SK-N-SH treated with all-trans-retinoic acid at 6 μM for 48 hours (cell line): ENCODE measurements around the gene OSBPL2.

Experiments
- ATAC-seq: fragments of 200-7000 bp; cut with Tn5 transposase; 3 replicates; pipeline ENCODE4 v1.9.1; 2020; ENCODE audit warnings: mild to moderate bottlenecking, moderate library complexity
- ARNTL ChIP-seq: fragments of 450-650 bp; formaldehyde crosslinking; IDR thresholded peaks from 2 replicates; pipeline ENCODE4 v1.5.0; 2020; ENCODE audit warnings: low read depth, mild to moderate bottlenecking, moderate library complexity, borderline replicate concordance
- BACH2 ChIP-seq: fragments of 250-450 bp; sonication (Bioruptor Pico); IDR thresholded peaks from 2 replicates; pipeline ENCODE4 v1.9.0; 2021; ENCODE audit warnings: mild to moderate bottlenecking, borderline replicate concordance
- CSDC2 ChIP-seq: fragments of 250-450 bp; sonication (Bioruptor Pico); IDR thresholded peaks from 2 replicates; pipeline ENCODE4 v1.5.0; 2020; ENCODE audit warnings: mild to moderate bottlenecking, moderate library complexity
- ESRRG ChIP-seq: fragments of 250-450 bp; sonication (Bioruptor Pico); IDR thresholded peaks from 2 replicates; pipeline ENCODE4 v1.6.1; 2021; ENCODE audit warnings: mild to moderate bottlenecking
- GLIS3 ChIP-seq: fragments of 250-450 bp; sonication (Bioruptor Pico); IDR thresholded peaks from 2 replicates; pipeline ENCODE4 v1.5.0; 2020; ENCODE audit warnings: mild to moderate bottlenecking, moderate library complexity
- ISL1 ChIP-seq: fragments of 250-450 bp; sonication (Bioruptor Pico); IDR thresholded peaks from 2 replicates; pipeline ENCODE4 v2.1.2; 2022; ENCODE audit warnings: mild to moderate bottlenecking, moderate library complexity
- OSR1 ChIP-seq: fragments of 250-450 bp; sonication (Bioruptor Pico); IDR thresholded peaks from 2 replicates; pipeline ENCODE4 v1.8.0; 2022; ENCODE audit warnings: moderate library complexity, mild to moderate bottlenecking, inconsistent platforms
- PPARA ChIP-seq: fragments of 250-450 bp; sonication (Bioruptor Pico); IDR thresholded peaks from 2 replicates; pipeline ENCODE4 v1.5.0; 2020; ENCODE audit warnings: mild to moderate bottlenecking, borderline replicate concordance
- RARB ChIP-seq: fragments of 250-450 bp; sonication (Bioruptor Pico); IDR thresholded peaks from 2 replicates; pipeline ENCODE4 v1.8.0; 2021; ENCODE audit warnings: mild to moderate bottlenecking, moderate library complexity
- SNAI2 ChIP-seq: fragments of 250-450 bp; sonication (Bioruptor Pico); IDR thresholded peaks from 2 replicates; pipeline ENCODE4 v1.5.0; 2020; ENCODE audit warnings: mild to moderate bottlenecking, moderate library complexity
- TOX ChIP-seq: fragments of 250-450 bp; sonication (Bioruptor Pico); IDR thresholded peaks from 2 replicates; pipeline ENCODE4 v1.8.0; 2021; ENCODE audit warnings: mild to moderate bottlenecking, moderate library complexity, borderline replicate concordance
- ZC3H10 ChIP-seq: fragments of 250-450 bp; sonication (Bioruptor Pico); IDR thresholded peaks from 2 replicates; pipeline ENCODE4 v1.5.1; 2021; ENCODE audit warnings: mild to moderate bottlenecking, moderate library complexity
- ZFP3 ChIP-seq: fragments of 250-450 bp; sonication (Bioruptor Pico); IDR thresholded peaks from 2 replicates; pipeline ENCODE4 v1.5.0; 2020; ENCODE audit warnings: mild to moderate bottlenecking, moderate library complexity
- ZFP30 ChIP-seq: fragments of 450-650 bp; formaldehyde crosslinking; IDR thresholded peaks from 2 replicates; pipeline ENCODE4 v1.5.0; 2022; ENCODE audit warnings: mild to moderate bottlenecking, moderate library complexity
- ZNF565 ChIP-seq: fragments of 450-650 bp; formaldehyde crosslinking; conservative IDR thresholded peaks from 2 replicates; pipeline ENCODE4 v1.5.0; 2020; ENCODE audit warnings: low read depth, mild to moderate bottlenecking, moderate library complexity
- ZNF70 ChIP-seq: fragments of 450-650 bp; formaldehyde crosslinking; IDR thresholded peaks from 2 replicates; pipeline ENCODE4 v1.5.0; 2020; ENCODE audit warnings: mild to moderate bottlenecking, moderate library complexity
- ZNF8 ChIP-seq: fragments of 450-650 bp; formaldehyde crosslinking; IDR thresholded peaks from 2 replicates; pipeline ENCODE4 v1.5.0; 2020; ENCODE audit warnings: mild to moderate bottlenecking, moderate library complexity
- TF ChIP-seq, protein P1 (sequence below): fragments of 250-450 bp; sonication (Bioruptor Pico); IDR thresholded peaks from 2 replicates; pipeline ENCODE4 v1.5.1; 2020; ENCODE audit warnings: low read depth, mild to moderate bottlenecking, moderate library complexity
- TF ChIP-seq, protein P2 (sequence below): fragments of 250-450 bp; sonication (Bioruptor Pico); IDR thresholded peaks from 2 replicates; pipeline ENCODE4 v1.8.0; 2020; ENCODE audit warnings: mild to moderate bottlenecking, moderate library complexity, borderline replicate concordance
- TF ChIP-seq, protein P3 (sequence below): fragments of 250-450 bp; sonication (Bioruptor Pico); IDR thresholded peaks from 2 replicates; pipeline ENCODE4 v1.5.1; 2021; ENCODE audit warnings: mild to moderate bottlenecking, moderate library complexity
- TF ChIP-seq, protein P4 (sequence below): fragments of 250-450 bp; sonication (Bioruptor Pico); IDR thresholded peaks from 2 replicates; pipeline ENCODE4 v1.5.0; 2020; ENCODE audit warnings: mild to moderate bottlenecking, moderate library complexity
- TF ChIP-seq, protein P5 (sequence below): fragments of 250-450 bp; sonication (Bioruptor Pico); IDR thresholded peaks from 2 replicates; pipeline ENCODE4 v1.8.0; 2021; ENCODE audit warnings: low read depth, mild to moderate bottlenecking, moderate library complexity, borderline replicate concordance

Gene OSBPL2

DNA sequence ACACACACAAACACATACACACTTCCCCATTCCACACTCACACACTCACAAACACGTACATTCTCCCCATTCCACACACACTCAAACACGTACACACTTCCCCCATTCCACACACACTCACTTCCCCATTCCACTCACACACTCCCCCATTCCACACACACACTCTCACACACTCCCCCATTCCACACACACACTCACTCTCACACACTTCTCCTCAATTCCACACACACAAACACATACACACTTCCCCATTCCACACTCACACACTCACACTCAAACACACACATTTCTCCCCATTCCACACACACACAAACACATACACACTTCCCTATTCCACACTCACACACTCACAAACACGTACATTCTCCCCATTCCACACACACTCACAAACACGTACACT is 8.7 kb upstream of the OSBPL2 start:
- TF ChIP-seq, protein P1, sequence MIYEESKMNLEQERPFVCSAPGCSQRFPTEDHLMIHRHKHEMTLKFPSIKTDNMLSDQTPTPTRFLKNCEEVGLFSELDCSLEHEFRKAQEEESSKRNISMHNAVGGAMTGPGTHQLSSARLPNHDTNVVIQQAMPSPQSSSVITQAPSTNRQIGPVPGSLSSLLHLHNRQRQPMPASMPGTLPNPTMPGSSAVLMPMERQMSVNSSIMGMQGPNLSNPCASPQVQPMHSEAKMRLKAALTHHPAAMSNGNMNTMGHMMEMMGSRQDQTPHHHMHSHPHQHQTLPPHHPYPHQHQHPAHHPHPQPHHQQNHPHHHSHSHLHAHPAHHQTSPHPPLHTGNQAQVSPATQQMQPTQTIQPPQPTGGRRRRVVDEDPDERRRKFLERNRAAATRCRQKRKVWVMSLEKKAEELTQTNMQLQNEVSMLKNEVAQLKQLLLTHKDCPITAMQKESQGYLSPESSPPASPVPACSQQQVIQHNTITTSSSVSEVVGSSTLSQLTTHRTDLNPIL (CRISPR knock-in tag), result no peak
- TF ChIP-seq, protein P2, sequence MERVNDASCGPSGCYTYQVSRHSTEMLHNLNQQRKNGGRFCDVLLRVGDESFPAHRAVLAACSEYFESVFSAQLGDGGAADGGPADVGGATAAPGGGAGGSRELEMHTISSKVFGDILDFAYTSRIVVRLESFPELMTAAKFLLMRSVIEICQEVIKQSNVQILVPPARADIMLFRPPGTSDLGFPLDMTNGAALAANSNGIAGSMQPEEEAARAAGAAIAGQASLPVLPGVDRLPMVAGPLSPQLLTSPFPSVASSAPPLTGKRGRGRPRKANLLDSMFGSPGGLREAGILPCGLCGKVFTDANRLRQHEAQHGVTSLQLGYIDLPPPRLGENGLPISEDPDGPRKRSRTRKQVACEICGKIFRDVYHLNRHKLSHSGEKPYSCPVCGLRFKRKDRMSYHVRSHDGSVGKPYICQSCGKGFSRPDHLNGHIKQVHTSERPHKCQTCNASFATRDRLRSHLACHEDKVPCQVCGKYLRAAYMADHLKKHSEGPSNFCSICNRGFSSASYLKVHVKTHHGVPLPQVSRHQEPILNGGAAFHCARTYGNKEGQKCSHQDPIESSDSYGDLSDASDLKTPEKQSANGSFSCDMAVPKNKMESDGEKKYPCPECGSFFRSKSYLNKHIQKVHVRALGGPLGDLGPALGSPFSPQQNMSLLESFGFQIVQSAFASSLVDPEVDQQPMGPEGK (CRISPR knock-in tag), result no peak
- TF ChIP-seq SNAI2, result no peak
- no peak for TF ChIP-seq BACH2
- TF ChIP-seq, protein P3, sequence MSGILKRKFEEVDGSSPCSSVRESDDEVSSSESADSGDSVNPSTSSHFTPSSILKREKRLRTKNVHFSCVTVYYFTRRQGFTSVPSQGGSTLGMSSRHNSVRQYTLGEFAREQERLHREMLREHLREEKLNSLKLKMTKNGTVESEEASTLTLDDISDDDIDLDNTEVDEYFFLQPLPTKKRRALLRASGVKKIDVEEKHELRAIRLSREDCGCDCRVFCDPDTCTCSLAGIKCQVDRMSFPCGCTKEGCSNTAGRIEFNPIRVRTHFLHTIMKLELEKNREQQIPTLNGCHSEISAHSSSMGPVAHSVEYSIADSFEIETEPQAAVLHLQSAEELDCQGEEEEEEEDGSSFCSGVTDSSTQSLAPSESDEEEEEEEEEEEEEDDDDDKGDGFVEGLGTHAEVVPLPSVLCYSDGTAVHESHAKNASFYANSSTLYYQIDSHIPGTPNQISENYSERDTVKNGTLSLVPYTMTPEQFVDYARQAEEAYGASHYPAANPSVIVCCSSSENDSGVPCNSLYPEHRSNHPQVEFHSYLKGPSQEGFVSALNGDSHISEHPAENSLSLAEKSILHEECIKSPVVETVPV (CRISPR knock-in tag), result no peak
- no peak for ATAC-seq

DNA sequence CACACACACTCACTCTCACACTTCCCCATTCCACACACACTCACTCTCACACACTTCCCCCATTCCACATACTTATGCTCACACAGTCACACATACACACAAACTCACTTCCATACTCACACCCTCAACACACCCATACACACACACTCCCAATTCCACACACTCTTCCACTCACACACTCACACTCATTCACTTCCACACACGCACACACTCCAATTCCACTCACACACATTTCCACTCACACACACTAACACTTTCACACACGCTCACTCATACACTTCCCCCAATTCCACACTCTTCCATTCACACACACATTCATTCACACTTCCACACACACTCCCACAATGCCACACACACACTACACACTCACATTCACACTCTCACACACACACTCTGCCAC is 8.0 kb upstream of the OSBPL2 start:
- no peak for ATAC-seq
- TF ChIP-seq ARNTL (no peak), RARB (CRISPR knock-in tag) (no peak), GLIS3 (no peak), ESRRG (CRISPR knock-in tag) (no peak), CSDC2 (CRISPR knock-in tag) (no peak), BACH2 (no peak), TOX (CRISPR knock-in tag) (no peak), ZNF8 (CRISPR knock-in tag) (no peak), ZFP3 (CRISPR knock-in tag) (no peak), PPARA (CRISPR knock-in tag) (no peak)
- TF ChIP-seq, protein P2 (CRISPR knock-in tag), result no peak

DNA sequence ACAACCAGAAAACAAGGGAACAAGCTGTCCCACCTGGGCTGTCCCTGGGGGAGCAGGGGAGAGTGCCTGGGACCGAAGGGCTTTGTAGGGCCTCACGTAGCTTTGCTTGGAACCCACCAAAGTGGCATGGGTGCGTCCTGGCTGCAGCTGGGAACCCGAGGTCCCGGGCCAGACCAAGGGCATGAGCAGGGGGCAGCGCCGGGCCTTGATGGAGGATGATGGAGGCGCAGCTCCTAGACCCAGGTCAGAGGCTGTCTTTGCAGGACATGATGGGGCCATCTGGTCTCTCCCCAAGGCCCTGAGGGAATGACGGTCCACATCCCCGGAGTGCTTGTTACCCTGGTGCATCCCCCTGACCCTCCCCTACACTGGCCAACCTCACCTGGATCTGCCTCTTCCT is 7.6 kb upstream of the OSBPL2 start:
- TF ChIP-seq ZNF565 (CRISPR knock-in tag), result no peak
- TF ChIP-seq GLIS3, result no peak
- no peak for TF ChIP-seq ZNF70 (CRISPR knock-in tag)
- ATAC-seq, result no peak

DNA sequence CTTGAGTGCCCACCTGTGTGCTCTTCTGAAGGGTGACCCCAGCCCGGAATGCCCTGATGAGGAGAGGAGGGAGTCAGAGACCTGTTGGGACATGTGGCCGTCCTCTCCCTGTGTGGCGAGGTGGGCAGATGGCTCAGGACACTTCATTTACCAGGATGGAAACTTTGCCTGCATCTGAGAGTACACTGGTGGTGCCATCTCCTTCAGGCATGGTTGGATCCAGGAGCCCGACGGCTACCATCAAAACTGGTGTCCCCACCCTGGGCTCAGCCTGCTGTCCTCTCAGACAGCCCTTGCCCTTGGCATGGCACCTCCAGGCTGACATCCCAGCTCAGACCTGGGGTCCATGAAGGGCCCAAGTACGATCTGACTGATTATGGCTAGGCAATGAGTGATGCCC is 7.0 kb upstream of the OSBPL2 start:
- ATAC-seq, result no peak
- TF ChIP-seq PPARA (CRISPR knock-in tag) (no peak), ARNTL (no peak), TOX (CRISPR knock-in tag) (no peak), ZFP3 (CRISPR knock-in tag) (no peak), ZC3H10 (CRISPR knock-in tag) (no peak), ZFP30 (CRISPR knock-in tag) (no peak), OSR1 (CRISPR knock-in tag) (no peak), ZNF565 (CRISPR knock-in tag) (no peak), ISL1 (CRISPR knock-in tag) (no peak), RARB (CRISPR knock-in tag) (no peak), ESRRG (CRISPR knock-in tag) (no peak), CSDC2 (CRISPR knock-in tag) (no peak), ZNF8 (CRISPR knock-in tag) (no peak)
- TF ChIP-seq, protein P4, sequence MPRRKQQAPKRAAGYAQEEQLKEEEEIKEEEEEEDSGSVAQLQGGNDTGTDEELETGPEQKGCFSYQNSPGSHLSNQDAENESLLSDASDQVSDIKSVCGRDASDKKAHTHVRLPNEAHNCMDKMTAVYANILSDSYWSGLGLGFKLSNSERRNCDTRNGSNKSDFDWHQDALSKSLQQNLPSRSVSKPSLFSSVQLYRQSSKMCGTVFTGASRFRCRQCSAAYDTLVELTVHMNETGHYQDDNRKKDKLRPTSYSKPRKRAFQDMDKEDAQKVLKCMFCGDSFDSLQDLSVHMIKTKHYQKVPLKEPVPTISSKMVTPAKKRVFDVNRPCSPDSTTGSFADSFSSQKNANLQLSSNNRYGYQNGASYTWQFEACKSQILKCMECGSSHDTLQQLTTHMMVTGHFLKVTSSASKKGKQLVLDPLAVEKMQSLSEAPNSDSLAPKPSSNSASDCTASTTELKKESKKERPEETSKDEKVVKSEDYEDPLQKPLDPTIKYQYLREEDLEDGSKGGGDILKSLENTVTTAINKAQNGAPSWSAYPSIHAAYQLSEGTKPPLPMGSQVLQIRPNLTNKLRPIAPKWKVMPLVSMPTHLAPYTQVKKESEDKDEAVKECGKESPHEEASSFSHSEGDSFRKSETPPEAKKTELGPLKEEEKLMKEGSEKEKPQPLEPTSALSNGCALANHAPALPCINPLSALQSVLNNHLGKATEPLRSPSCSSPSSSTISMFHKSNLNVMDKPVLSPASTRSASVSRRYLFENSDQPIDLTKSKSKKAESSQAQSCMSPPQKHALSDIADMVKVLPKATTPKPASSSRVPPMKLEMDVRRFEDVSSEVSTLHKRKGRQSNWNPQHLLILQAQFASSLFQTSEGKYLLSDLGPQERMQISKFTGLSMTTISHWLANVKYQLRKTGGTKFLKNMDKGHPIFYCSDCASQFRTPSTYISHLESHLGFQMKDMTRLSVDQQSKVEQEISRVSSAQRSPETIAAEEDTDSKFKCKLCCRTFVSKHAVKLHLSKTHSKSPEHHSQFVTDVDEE (CRISPR knock-in tag), result no peak
- TF ChIP-seq, protein P5, sequence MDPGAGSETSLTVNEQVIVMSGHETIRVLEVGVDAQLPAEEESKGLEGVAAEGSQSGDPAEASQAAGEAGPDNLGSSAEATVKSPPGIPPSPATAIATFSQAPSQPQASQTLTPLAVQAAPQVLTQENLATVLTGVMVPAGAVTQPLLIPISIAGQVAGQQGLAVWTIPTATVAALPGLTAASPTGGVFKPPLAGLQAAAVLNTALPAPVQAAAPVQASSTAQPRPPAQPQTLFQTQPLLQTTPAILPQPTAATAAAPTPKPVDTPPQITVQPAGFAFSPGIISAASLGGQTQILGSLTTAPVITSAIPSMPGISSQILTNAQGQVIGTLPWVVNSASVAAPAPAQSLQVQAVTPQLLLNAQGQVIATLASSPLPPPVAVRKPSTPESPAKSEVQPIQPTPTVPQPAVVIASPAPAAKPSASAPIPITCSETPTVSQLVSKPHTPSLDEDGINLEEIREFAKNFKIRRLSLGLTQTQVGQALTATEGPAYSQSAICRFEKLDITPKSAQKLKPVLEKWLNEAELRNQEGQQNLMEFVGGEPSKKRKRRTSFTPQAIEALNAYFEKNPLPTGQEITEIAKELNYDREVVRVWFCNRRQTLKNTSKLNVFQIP, result no peak
- TF ChIP-seq, protein P1 (CRISPR knock-in tag), result no peak
- TF ChIP-seq, protein P2 (CRISPR knock-in tag), result no peak
